Liver (tissue), 9 donors: ENCODE data around the gene RB1. TPM values are rescaled to one million over a fixed set of nuclear protein-coding genes. Genes with fewer than 3 reads are reported as not detected.

ENCODE experiments used
- DNase-seq: peaks from one replicate; pipeline ENCODE4 v3.0.0-alpha.2; 2017; ENCODE audit warnings: low spot score
- H3K27ac ChIP-seq, 2 donors: one replicate each; pipeline ENCODE4 v1.7.0; 2013; ENCODE audit warnings: inconsistent platforms in 2 of 2, low read length in 2 of 2, control low read depth in 1 of 2, low read depth in 1 of 2, mild to moderate bottlenecking in 1 of 2
- H3K27me3 ChIP-seq, 4 donors: one replicate each; pipeline versions ENCODE4 v1.6.1 to v1.7.0; 2013; ENCODE audit warnings: low read length in 3 of 4, inconsistent platforms in 1 of 4, mild to moderate bottlenecking in 1 of 4, moderate library complexity in 1 of 4; ENCODE audit not compliant: control insufficient read depth in 4 of 4, insufficient read depth in 4 of 4
- H3K36me3 ChIP-seq, 4 donors: one replicate each; pipeline versions ENCODE4 v1.6.1 to v1.7.0; 2013; ENCODE audit warnings: low read length in 3 of 4, mild to moderate bottlenecking in 3 of 4, low read depth in 1 of 4, moderate library complexity in 1 of 4; ENCODE audit not compliant: control insufficient read depth in 4 of 4, insufficient read depth in 3 of 4
- H3K4me1 ChIP-seq, 4 donors: one replicate each; pipeline versions ENCODE4 v1.6.1 to v1.7.0; 2013; ENCODE audit warnings: low read length in 3 of 4, mild to moderate bottlenecking in 3 of 4, moderate library complexity in 1 of 4; ENCODE audit not compliant: control insufficient read depth in 4 of 4, insufficient read depth in 4 of 4
- H3K4me3 ChIP-seq, 3 donors: one replicate each; pipeline versions ENCODE4 v1.6.1 to v1.7.0; 2013; ENCODE audit warnings: low read length in 3 of 3, control low read depth in 1 of 3, low read depth in 1 of 3, mild to moderate bottlenecking in 1 of 3
- H3K9ac ChIP-seq, 2 donors: one replicate each; pipeline ENCODE4 v1.7.0; 2013; ENCODE audit warnings: low read length in 2 of 2, mild to moderate bottlenecking in 2 of 2, moderate library complexity in 2 of 2, control low read depth in 1 of 2, low read depth in 1 of 2
- H3K9me3 ChIP-seq, 4 donors: one replicate each; pipeline versions ENCODE4 v1.6.1 to v1.7.0; 2013; ENCODE audit warnings: low read length in 3 of 4; ENCODE audit not compliant: control insufficient read depth in 4 of 4
- ATF3 ChIP-seq: IDR thresholded peaks from 2 replicates; pipeline ENCODE4 v1.6.1; 2016; ENCODE audit warnings: antibody characterized with exemption
- CTCF ChIP-seq: fragments of 150-350 bp; IDR thresholded peaks from 2 replicates; pipeline ENCODE4 v1.5.1; 2017; ENCODE audit warnings: improper control_type of control experiment, low read depth, low read length; ENCODE audit not compliant: missing input control
- EGR1 ChIP-seq, 2 donors: IDR thresholded peaks; 2 replicates each; pipeline ENCODE4 v1.6.1; 2016 to 2018; ENCODE audit warnings: antibody characterized with exemption in 2 of 2, low read depth in 2 of 2
- FOXA1 ChIP-seq: IDR thresholded peaks from 2 replicates; pipeline ENCODE4 v1.6.1; 2016; ENCODE audit warnings: antibody characterized with exemption
- FOXA2 ChIP-seq: IDR thresholded peaks from 2 replicates; pipeline ENCODE4 v1.6.1; 2016; ENCODE audit warnings: antibody characterized with exemption
- GABPA ChIP-seq, 2 donors: IDR thresholded peaks in 1 of 2; conservative IDR thresholded peaks in 1 of 2; 2 replicates each; pipeline ENCODE4 v1.6.1; 2016; ENCODE audit warnings: antibody characterized with exemption in 2 of 2, mild to moderate bottlenecking in 1 of 2, moderate library complexity in 1 of 2
- HNF4A ChIP-seq, 2 donors: conservative IDR thresholded peaks; 2 replicates each; pipeline ENCODE4 v1.6.1; 2016; ENCODE audit warnings: antibody characterized with exemption in 2 of 2, mild to moderate bottlenecking in 2 of 2
- HNF4G ChIP-seq: IDR thresholded peaks from 2 replicates; pipeline ENCODE4 v1.6.1; 2016; ENCODE audit warnings: antibody characterized with exemption
- JUND ChIP-seq, 2 donors: IDR thresholded peaks; 2 replicates each; pipeline ENCODE4 v1.6.1; 2016; ENCODE audit warnings: antibody characterized with exemption in 2 of 2
- MAX ChIP-seq: IDR thresholded peaks from 2 replicates; pipeline ENCODE4 v1.6.1; 2016; ENCODE audit warnings: antibody characterized with exemption
- NR2F2 ChIP-seq: IDR thresholded peaks from 2 replicates; pipeline ENCODE4 v1.6.1; 2016; ENCODE audit warnings: antibody characterized with exemption
- RAD21 ChIP-seq, 2 donors: IDR thresholded peaks; 2 replicates each; pipeline ENCODE4 v1.6.1; 2016; ENCODE audit warnings: antibody characterized with exemption in 2 of 2, mild to moderate bottlenecking in 2 of 2
- REST ChIP-seq: IDR thresholded peaks from 2 replicates; pipeline ENCODE4 v1.6.1; 2016; ENCODE audit warnings: antibody characterized with exemption, mild to moderate bottlenecking
- RXRA ChIP-seq, 2 donors: IDR thresholded peaks; 2 replicates each; pipeline ENCODE4 v1.6.1; 2017 to 2018; ENCODE audit warnings: antibody characterized with exemption in 2 of 2, mild to moderate bottlenecking in 1 of 2
- SP1 ChIP-seq: IDR thresholded peaks from 2 replicates; pipeline ENCODE4 v1.6.1; 2018; ENCODE audit warnings: antibody characterized with exemption, mild to moderate bottlenecking
- TAF1 ChIP-seq: conservative IDR thresholded peaks from 2 replicates; pipeline ENCODE4 v1.6.1; 2016; ENCODE audit warnings: antibody characterized with exemption, mild to moderate bottlenecking
- YY1 ChIP-seq: IDR thresholded peaks from 2 replicates; pipeline ENCODE4 v1.6.1; 2016; ENCODE audit warnings: antibody characterized with exemption, mild to moderate bottlenecking
- ZBTB33 ChIP-seq: IDR thresholded peaks from 2 replicates; pipeline ENCODE4 v1.6.1; 2016; ENCODE audit warnings: antibody characterized with exemption
- WGBS: extraction: QIAGEN DNeasy Blood & Tissue Kit; methylation state at CpG from one replicate; pipeline ENCODE4 v1.1.7; 2013; 5-methylcytosine and 5-hydroxymethylcytosine counted together
- polyA plus RNA-seq, 2 donors: library from polyadenylated mRNA; stranded (reverse) in 1 of 2; unstranded in 1 of 2; fragments of 200-250 nt in 1 of 2; fragments of >200 nt in 1 of 2; fragmentation: Nextera tagmentation in 1 of 2; extraction: Ambion mirVana in 1 of 2; gene quantifications; one replicate each; pipeline versions ENCODE4 v1.2.1 to v1.2.3, GENCODE V29; 2013 to 2015
- total RNA-seq, 2 donors: library from RNA; depleted of rRNA; stranded (reverse); fragments of >200 nt; gene quantifications; one replicate each; pipeline ENCODE4 v1.2.3, GENCODE V29; 2014
- donor health status: healthy.
- donor health status: healthy.
- donor health status: healthy.
- donor health status: healthy.
- donor health status: healthy.

RB1 gene
- total and polyA plus RNA-seq, 4 donors, result 6.6 to 30.6 (median 8.9) TPM

GRCh38 chr13:48501705-48502104, 198.2 kb downstream of the RB1 start:
- Histone ChIP-seq H3K4me3 (no peak overlapping the region), H3K9ac (no peak overlapping the region), H3K36me3 (peaks cover 0 to 5% (median 3%) of the 10 kb centered on the region in 4 donors), H3K4me1 (no peaks in the 10 kb centered on the region), H3K9me3 (no peaks in the 10 kb centered on the region), H3K27me3 (no peaks in the 10 kb centered on the region), H3K27ac (no peak overlapping the region)
- DNase-seq, result no peak
- TF ChIP-seq YY1 (no peak), NR2F2 (no peak), TAF1 (no peak), MAX (no peak), FOXA1 (no peak), CTCF (no peak), GABPA (IDR thresholded peaks at IDR 0.05 in 1 of 2, conservative IDR thresholded peaks at IDR 0.05 in 1 of 2) (no peak), SP1 (no peak), FOXA2 (no peak), EGR1 (IDR thresholded peaks at IDR 0.05; ENCODE audit: low read depth in 2 of 2) (no peak), HNF4G (no peak), HNF4A (conservative IDR thresholded peaks at IDR 0.05) (no peak), RXRA (IDR thresholded peaks at IDR 0.05) (no peak), ZBTB33 (no peak), ATF3 (no peak), REST (no peak), RAD21 (IDR thresholded peaks at IDR 0.05) (no peak), JUND (IDR thresholded peaks at IDR 0.05) (no peak)
- WGBS, result 95% methylated on average over 2 of the region's 2 CpGs
